RWPE1 (cell line): ENCODE results near the gene ARHGAP22.

Experiments
- CTCF ChIA-PET: fragments of 350-600 bp; sonication (Branson Sonifier 250); formaldehyde crosslinking; extraction: SDS; loops from one replicate; lab custom pipeline; 2021; lab: Yijun Ruan, JAX
- POLR2A ChIA-PET: fragments of 400-600 bp; formaldehyde crosslinking; extraction: SDS; loops from one replicate; lab custom pipeline; 2020; ENCODE audit warnings: antibody characterized with exemption; ENCODE audit not compliant: low non-redundant PET; lab: Yijun Ruan, JAX
- DNase-seq: peaks from one replicate; pipeline ENCODE4 v3.0.0; 2012; ENCODE audit warnings: low spot score
- H3K27ac ChIP-seq: fragments of 450-650 bp; 2 replicates; pipeline ENCODE4 v1.5.1; 2017
- CTCF ChIP-seq: fragments of 450-650 bp; conservative IDR thresholded peaks from 2 replicates; pipeline ENCODE4 v1.5.1; 2017; ENCODE audit warnings: low read depth, mild to moderate bottlenecking

Gene ARHGAP22

GRCh38 chr10:48517482-48517881 lies 87.4 kb downstream of the ARHGAP22 start:
- TF ChIP-seq CTCF = no peak

GRCh38 chr10:48516911-48517310 lies 88.0 kb downstream of the ARHGAP22 start:
- POLR2A ChIA-PET = no interaction called here
- TF ChIP-seq CTCF = no peak
- CTCF ChIA-PET = no interaction called here
- no peak overlapping the region for H3K27ac ChIP-seq
- DNase-seq = no peak

More at GRCh38 chr10:48517482-48517881, 87.4 kb downstream of the ARHGAP22 start:
- ChIA-PET POLR2A (no interaction called here), CTCF (no interaction called here)
- no peak overlapping the region for H3K27ac ChIP-seq
- DNase-seq = no peak

- no peak for DNase-seq
- H3K27ac ChIP-seq = no peak overlapping the region
- ChIA-PET POLR2A (no interaction called here), CTCF (no interaction called here)
- TF ChIP-seq CTCF = no peak
Measured at GRCh38 chr10:48514916-48515315, 90.0 kb downstream of the ARHGAP22 start.

GRCh38 chr10:48514255-48514654 lies 90.6 kb downstream of the ARHGAP22 start:
- CTCF ChIA-PET = interaction anchor here (0.7 to 1.0 kb wide), 2 partner anchors 29 to 65 kb away, joined by 3 to 4 read pairs; no protein-coding TSS in a partner anchor
- no peak overlapping the region for H3K27ac ChIP-seq
- TF ChIP-seq CTCF = no peak
- POLR2A ChIA-PET = no interaction called here
- no peak for DNase-seq

GRCh38 chr10:48512861-48513260 lies 92.0 kb downstream of the ARHGAP22 start:
- no peak overlapping the region for H3K27ac ChIP-seq
- DNase-seq = no peak
- ChIA-PET CTCF (no interaction called here), POLR2A (no interaction called here)
- no peak for TF ChIP-seq CTCF

- ChIA-PET POLR2A (no interaction called here), CTCF (no interaction called here)
- no peak for DNase-seq
- H3K27ac ChIP-seq = no peak overlapping the region
- TF ChIP-seq CTCF = no peak
Measured at GRCh38 chr10:48511875-48512231, 93.0 kb downstream of the ARHGAP22 start.
